ENCODE measurements around the gene RCBTB1. TPM values are rescaled to one million over a fixed set of nuclear protein-coding genes. Genes with fewer than 3 reads are reported as not detected.
"Not testable (repeated sequence)": the region's sequence is repeated elsewhere in the genome, so short reads cannot be mapped to it uniquely, and the experiment has no call there.

Gene RCBTB1
- total RNA-seq, 4 donors from 2014 or later, result 4.4 to 12.8 (median 6.5) TPM

GRCh38 chr13:49620170-49620621 lies 34.8 kb upstream of the RCBTB1 start:
- no peak overlapping the region for H3K4me3 ChIP-seq (ENCODE audit: low read depth, poor library complexity, severe bottlenecking)
- no peak for DNase-seq (ENCODE audit: low spot score in 2 of 2)
- TF ChIP-seq POLR2A (IDR thresholded peaks at IDR 0.05) (no peak), CTCF (IDR thresholded peaks at IDR 0.05) (no peak)
- WGBS, 2 donors, result 38 to 49% methylated on average over 22 of the region's 22 CpGs
- intact Hi-C loops (cut with DNase I; ENCODE audit: low total_unique reads), result no loop called here

DNA sequence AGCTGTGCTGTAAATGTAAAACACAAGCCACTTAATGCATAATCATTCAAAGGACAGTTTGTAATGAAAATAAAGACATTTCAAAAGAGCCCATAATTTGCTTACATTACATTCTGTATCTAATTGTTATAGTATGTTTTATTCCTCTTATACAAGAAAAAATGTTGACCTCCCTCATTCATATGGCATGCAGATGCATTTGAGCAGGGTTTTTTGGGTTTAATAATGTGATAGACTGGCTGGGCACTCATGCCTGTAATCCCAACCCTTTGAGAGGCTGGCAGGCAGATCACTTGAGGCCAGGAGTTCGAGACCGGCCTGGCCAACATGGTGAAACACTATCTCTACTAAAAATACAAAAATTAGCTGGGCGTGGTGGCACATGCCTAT lies 31.3 kb upstream of the RCBTB1 start:
- DNase-seq (ENCODE audit: low spot score in 2 of 2), result no peak
- 65 to 78% methylated on average over 3 of the region's 3 CpGs for WGBS, 2 donors
- TF ChIP-seq POLR2A (IDR thresholded peaks at IDR 0.05), result no peak
- TF ChIP-seq CTCF (IDR thresholded peaks at IDR 0.05), result no peak
- H3K4me3 ChIP-seq (ENCODE audit: low read depth, poor library complexity, severe bottlenecking), result no peak overlapping the region
- intact Hi-C loops (cut with DNase I; ENCODE audit: low total_unique reads), result no loop called here

DNA sequence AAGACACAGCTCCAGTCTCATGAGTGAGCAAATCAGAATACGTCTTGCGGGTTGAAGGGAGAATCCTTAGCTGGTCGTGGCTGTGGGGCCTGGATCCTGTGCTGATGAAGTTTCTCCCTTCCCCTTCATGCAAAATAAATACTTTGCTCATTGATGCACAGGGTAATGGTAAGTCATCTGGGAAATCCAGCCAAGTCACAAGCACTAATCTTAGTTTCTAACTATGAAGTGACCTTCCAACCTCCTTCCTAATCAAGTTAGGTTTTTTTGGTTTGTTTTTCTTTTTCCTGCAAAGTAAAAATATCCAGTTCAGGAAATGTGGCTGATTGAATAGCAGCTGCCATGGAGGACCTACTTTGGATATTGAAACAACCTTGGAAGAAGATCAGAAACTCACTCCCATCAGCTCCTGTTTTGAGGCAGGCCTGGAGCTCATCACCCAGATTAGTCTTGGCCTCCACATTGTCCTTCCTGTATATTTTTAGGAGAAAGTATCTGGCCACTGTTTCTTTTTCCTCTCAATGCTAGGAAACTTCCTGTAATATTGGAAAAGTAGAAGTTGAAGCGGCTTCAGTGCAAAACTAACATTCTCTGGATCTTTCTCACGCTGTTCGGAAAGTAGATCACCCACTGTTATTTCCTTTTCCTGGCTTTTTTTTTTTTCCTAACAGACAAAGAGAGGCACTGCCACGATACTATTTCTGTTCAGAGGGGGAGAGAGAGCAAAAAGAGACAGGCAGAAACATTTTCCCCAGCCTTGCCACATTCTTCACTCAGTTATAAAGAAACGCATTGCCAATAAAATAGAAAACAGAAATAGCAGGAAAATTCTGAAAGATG lies 30.7 kb upstream of the RCBTB1 start:
- intact Hi-C loops (cut with DNase I; ENCODE audit: low total_unique reads), result no loop called here
- TF ChIP-seq CTCF (IDR thresholded peaks at IDR 0.05) (no peak), POLR2A (IDR thresholded peaks at IDR 0.05) (no peak)

GRCh38 chr13:49612042-49612441 lies 26.7 kb upstream of the RCBTB1 start:
- H3K4me3 ChIP-seq (ENCODE audit: low read depth, poor library complexity, severe bottlenecking); DNase-seq (ENCODE audit: low spot score in 2 of 2); intact Hi-C loops (cut with DNase I; ENCODE audit: low total_unique reads): not testable (repeated sequence)
- WGBS, 2 donors, result 95 to 96% methylated on average over 3 of the region's 3 CpGs

More for the DNA sequence above, 30.7 kb upstream of the RCBTB1 start:
- no peak for DNase-seq (ENCODE audit: low spot score in 2 of 2)
- WGBS, 2 donors, result 54 to 67% methylated on average over 8 of the region's 8 CpGs
- no peak overlapping the region for H3K4me3 ChIP-seq (ENCODE audit: low read depth, poor library complexity, severe bottlenecking)

- intact Hi-C loops (cut with DNase I; ENCODE audit: low total_unique reads), result no loop called here
- TF ChIP-seq POLR2A (IDR thresholded peaks at IDR 0.05) (no peak), CTCF (IDR thresholded peaks at IDR 0.05) (no peak)
- WGBS, 2 donors, result 89 to 90% methylated on average over 1 of the region's 1 CpG
- DNase-seq (ENCODE audit: low spot score in 2 of 2), result no peak
- no peak overlapping the region for H3K4me3 ChIP-seq (ENCODE audit: low read depth, poor library complexity, severe bottlenecking)
Observed at GRCh38 chr13:49610176-49610575, 24.8 kb upstream of the RCBTB1 start.

- TF ChIP-seq CTCF (IDR thresholded peaks at IDR 0.05) (no peak), POLR2A (IDR thresholded peaks at IDR 0.05) (no peak)
- H3K4me3 ChIP-seq (ENCODE audit: low read depth, poor library complexity, severe bottlenecking), result no peak overlapping the region
- intact Hi-C loops (cut with DNase I; ENCODE audit: low total_unique reads), result loop anchor here (2.0 to 10.0 kb wide), 2 partner anchors 168 to 304 kb away; no protein-coding TSS in a partner anchor
- 95 to 100% methylated on average over 1 of the region's 1 CpG for WGBS, 2 donors
- no peak for DNase-seq (ENCODE audit: low spot score in 2 of 2)
Observed at GRCh38 chr13:49608651-49609331, 23.4 kb upstream of the RCBTB1 start.

Data from lower leg skin (tissue), 4 donors.